Measurements from ENCODE around the gene PKM. TPM values are rescaled to one million over a fixed set of nuclear protein-coding genes. Genes with fewer than 3 reads are reported as not detected.
A peak's percentile ranks its signal among the peaks of the same experiment; 100 is the strongest.
"Not testable (repeated sequence)": the region's sequence is repeated elsewhere in the genome, so short reads cannot be mapped to it uniquely, and the experiment has no call there.

Gene PKM
- polyA plus RNA-seq (2013, experiment 1 of 2; ENCODE audit: insufficient read length) = 2,146 TPM
- 2,043 TPM for polyA plus RNA-seq (2013, experiment 2 of 2; ENCODE audit: insufficient read length)

DNA sequence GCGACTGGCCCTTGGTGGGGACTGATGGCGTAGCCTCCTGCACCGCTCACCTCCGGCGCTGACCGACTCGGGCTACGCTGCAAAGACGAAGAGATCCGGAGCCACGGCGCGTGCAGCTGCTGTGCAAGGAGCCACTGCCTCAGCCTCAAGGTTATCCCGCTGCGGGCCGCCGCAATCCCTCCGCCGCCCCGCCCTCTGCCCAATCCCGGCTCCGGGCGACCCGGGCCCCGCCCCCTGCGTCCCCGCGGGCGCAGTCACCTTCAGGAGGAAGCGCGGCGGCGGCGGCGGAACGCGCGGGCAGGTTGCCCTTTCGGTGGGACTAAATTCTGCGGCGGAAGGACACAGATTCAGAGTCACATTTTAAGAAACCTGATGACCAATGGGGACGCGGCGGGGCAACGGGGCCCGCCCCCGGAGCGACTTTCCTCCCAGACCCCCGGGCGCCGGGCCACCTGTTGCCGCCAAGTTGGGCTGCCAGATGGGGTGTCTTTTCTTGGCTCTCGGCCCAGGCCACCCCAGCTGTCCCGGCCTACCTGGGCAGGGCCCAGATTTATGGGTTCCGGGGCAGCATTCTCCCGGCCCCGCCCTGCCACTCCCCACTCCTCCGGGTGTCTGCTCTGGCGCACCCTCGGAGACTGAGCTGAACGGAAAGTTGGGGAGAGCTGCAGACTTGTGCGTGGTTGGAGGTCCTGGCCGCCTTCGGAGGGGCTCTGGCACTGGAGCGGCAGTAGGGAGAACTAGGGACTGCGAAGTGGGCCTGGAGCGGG, at the start of gene PKM:
Gene PKM, minus strand, starts transcription at position 125 of the 767 bp plus-strand sequence. CDS start 12,093 bp downstream, outside the sequence.
- peak; percentile 98 for DNase-seq

DNA sequence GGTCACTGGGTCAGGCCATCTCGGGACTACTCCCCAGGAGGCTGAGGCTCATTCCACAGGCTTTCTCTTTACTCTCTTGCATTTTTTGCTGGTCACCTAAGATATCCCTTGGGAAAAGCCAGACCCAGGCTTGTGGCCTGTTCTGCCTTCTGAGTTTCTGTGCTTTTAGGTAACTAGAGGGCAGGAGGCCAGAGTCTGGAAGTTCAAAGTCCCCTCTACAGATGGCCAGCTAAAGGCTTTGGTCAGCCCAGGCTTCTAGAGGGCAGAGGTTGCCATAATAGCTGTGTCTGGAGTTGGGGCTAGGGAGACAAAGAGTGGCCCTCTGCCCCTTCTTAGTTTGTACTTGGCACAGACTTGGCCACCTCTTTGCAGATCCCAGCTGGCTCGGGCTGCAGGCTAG, 49.8 kb upstream of the PKM start:
- DNase-seq = no peak

DNA sequence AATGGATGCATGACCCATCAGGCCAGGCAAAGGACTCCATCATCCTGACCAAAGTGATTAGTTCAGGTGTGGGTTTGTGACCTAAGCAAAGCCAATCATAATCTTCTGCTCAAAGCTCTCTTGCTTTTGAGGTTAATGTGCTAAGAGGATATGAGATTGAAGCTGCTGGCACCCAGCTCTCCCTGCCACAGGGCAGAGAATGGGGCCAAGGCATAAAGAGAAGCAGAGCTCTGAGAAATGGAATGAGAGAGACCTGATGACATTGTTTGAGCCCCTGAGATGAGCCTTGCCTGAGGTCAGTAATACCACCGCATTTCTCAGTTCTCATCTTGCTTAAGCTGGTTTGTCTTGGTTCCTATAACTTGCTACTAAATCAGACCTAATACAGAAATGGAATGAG, 47.7 kb upstream of the PKM start:
- no peak for DNase-seq

GRCh38 chr15:72276326-72276700, 45.3 kb upstream of the PKM start:
- no peak for DNase-seq

- not testable (repeated sequence) for DNase-seq
Observed at GRCh38 chr15:72275635-72276325, 44.8 kb upstream of the PKM start.

DNA sequence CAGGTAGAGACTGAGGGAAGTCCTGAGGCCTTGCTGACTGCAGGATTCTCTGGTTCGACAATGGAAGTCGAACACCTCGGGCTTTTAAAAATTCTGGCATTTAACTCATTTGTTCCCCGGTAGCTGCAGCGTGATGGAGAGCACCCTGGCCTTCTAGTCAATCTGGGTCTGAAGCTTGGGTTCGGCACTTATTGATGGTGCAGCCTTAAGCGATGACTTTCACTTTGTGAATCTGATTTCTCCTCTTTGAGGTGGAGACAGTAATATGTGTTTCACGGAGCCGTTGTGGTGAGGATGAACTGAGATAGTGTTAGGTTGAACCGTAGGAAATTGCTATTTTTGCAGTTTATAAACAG, 42.0 kb upstream of the PKM start:
- no peak for DNase-seq

DNA sequence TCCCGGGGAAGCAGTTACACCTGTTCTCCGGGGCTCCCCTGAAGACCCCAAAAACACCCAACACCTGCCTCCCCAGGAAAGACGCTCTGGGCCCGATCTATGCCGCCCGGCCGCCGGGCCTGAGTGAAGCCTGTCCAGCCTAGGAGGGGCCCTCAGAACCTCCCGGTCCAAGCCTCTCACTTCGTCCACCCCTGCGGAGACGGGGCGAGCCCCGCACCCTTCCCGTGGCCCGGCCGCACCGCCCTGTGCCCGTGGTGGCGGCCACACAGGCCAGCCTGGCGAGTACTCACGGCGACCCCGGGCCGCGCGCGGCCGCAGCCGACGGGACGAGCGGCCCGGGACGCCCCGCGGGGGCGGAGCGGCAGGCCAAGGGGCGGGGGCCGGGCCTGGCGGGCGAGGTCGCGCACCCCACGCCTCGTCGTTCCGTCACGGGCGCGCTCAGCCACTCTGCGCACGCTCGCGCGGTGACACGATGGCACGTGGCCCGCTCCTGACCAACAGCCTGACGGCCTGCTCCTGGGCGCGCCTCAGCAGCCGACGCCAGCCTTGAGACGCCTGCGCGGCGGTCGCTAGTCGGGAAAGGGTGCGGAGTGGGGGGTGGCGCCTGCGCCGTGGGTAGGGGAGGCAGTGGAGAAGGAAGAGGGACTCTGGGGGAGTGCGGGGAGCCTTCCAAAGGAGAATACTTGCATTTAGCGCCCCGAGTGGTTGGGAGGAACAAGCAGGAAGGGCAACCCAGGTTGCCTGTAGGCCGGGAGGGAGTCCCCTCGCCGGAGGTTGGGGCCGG, 41.4 kb upstream of the PKM start, which contains the start of gene PARP6:
Gene PARP6, minus strand, starts transcription at position 342 of the 784 bp plus-strand sequence. CDS start 5,077 bp downstream, outside the sequence.
- DNase-seq = peak; percentile 99

GRCh38 chr15:72271895-72272212, 40.9 kb upstream of the PKM start:
- peak; percentile 3 for DNase-seq

DNA sequence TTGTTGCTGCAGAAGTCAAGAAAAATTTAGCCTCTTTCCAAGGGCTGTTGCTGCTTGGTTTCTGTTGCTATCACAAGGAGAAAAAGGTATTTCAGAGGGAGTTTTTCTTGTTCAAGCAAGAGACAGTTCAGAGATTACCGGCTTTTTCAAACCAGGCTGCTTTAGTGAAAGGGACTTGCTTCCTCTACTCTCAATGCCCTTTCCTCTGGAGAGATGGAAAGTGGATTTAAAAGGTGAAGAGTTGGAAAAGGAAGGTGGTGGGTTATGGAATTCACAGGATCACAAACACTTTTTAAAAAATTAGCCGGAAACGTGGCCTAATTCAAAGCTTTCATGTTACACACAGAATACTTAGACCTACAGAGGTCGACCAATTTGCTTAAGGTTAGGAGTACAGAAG, 40.2 kb upstream of the PKM start:
- no peak for DNase-seq

GRCh38 chr15:72269739-72270138, 38.7 kb upstream of the PKM start:
- DNase-seq = no peak

DNA sequence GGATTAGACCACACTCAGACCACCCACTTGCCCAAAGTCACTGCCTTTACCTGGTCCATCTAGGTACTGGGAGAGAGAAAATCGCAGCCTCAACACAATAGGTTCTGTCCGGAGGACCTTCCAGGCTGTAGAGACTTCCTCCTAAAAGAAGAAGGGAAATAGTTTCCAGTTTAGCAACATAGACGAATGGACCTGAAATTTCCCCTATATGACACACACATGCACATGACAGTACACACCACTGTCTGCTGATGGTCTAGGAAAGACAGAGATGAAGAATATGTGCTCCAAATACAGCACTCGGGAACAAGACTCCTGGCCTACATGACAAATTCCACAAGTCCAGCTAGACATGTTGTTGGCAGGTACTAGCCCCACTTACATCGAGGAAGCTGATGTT, 34.0 kb upstream of the PKM start:
- no peak for DNase-seq

DNA sequence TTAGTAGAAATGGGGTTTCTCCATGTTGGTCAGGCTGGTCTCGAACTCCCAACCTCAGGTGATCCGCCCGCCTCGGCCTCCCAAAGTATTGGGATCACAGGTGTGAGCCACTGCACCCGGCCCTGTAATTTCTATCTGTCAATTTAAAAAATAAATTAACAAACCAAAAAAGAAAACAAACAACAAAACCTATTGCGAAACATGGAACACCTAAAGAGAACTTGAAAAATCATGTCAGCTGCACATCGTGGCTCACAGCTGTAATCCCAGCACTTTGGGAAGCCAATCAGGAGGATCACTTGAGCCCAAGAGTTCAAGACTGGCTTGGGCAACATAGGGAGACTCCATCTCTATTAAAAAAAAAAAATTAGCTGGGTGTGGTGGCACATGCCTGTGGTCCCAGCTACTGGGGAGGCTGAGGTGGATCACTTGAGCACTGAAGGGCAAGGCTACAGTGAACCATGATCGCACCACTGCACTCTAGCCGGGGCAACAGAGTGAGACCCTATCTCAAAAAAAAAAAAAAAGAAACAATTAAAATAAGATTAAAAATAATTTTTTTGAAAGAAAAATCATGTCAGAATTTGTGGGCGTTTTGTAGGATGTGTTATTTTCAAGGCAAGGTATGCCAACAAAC, 21.8 kb upstream of the PKM start:
- no peak for DNase-seq

GRCh38 chr15:72249142-72249810, 18.3 kb upstream of the PKM start:
- DNase-seq = no peak

DNA sequence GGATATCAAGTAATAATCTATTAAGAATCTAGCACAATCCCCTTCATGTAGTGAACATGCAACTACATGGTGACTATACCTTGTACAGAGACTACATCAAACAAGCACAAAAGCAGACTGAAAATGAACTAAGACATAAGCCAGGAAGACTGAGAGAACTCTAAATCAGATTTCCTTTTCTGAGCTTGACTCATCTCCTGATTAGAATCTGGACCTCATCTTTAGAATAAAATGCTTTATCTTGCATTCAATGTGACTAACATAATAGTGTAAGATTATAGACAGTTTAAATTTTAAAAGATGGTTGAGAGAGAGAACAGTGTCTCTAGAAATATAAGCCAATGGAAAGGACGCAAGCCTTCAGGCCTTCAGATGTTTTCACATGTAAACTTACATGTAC, 17.5 kb upstream of the PKM start:
- DNase-seq = no peak

DNA sequence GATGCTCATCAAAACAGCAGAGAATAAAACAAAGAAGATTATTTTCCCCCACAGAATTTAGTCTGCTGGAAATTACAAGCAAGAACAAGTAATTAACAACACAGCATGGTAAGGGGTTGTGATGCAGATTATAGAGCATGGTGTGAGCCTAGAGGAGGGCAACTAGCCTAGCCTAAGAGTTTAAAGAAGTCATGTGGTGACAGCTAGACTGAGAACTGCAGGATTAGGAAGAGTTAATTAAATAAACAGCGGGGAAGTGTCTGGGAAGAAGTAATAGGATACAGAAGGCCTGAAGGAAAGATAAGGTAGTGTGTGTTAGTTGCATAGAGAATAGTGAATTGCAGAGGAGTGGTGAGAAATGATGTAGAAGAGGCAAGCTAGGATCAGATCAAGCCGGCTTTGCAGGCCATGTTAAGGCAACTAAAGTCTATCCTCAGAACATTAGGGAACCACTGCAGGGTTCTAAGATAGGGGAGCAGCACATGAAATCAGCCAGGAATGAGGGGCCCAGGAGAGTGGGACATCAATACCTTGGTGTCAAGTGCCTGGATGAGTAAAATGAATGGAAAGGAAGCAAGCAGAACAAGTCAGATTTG, 11.9 kb upstream of the PKM start:
- DNase-seq = no peak

DNA sequence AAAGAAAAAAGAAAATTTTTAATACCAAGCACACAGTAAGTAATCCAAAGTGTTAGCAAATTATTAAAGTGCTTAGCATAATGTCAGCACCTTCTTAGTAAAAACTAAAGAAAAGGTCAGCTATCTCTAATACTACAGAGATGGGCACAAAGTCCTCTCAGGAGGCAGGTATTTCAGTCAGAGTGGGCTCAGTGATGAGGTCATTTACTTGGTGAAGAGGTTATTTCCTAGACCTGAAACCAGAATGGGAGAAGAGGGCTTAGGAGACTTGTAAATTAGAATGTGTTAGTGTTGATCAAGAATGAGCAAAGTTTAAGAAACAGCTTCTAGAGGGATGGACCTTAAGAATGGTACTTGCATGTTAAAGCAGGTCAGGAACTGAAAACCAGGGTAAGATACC, 8.7 kb upstream of the PKM start:
- no peak for DNase-seq

GRCh38 chr15:72238586-72238985, 7.6 kb upstream of the PKM start:
- no peak for DNase-seq

GRCh38 chr15:72237853-72238224, 6.8 kb upstream of the PKM start:
- no peak for DNase-seq

- peak; percentile 98 for DNase-seq
Observed at GRCh38 chr15:72237029-72237852, 6.3 kb upstream of the PKM start.

GRCh38 chr15:72236381-72237003, 5.5 kb upstream of the PKM start:
- no peak for DNase-seq

- no peak for DNase-seq
Observed at GRCh38 chr15:72235298-72235697, 4.3 kb upstream of the PKM start.

All from fibroblast of skin of scalp (primary cell).